ENCODE data around the gene RETNLB.

The RETNLB gene, protein sequence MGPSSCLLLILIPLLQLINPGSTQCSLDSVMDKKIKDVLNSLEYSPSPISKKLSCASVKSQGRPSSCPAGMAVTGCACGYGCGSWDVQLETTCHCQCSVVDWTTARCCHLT

DNA sequence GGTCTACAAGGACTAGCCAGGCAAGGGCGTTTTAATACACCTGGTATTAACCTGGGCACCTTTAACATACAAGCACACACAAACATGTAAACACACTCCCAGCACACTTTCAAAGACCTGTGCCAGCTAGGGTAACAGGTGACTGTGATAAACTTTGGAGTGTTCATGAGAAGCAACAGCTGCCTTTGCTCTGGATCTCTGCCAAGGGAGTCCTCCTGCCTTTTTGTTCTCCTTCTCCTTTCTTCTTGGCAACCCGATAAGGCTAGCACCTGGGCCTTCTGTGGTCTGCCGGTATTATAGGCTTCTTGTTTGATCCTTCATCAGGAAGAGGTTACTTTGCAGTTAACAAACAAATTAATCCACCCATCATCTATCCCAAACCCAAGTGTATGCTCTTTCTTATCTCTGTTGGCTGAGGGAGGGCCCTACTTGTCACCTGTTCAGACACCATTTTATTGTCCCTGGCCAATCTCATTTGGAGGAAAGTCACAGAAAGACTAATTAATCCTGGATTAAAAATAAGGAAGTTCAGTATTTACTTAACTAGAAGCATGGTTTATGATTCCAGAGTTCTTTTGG is at the start of gene RETNLB:
TSS of gene RETNLB (minus strand) at position 7 of the 579 bp plus-strand sequence. CDS start 225 bp downstream, outside the sequence.
- Histone ChIP-seq H3K4me1 (ENCODE audit: control insufficient read depth, low read length) (no peaks in the 10 kb centered on the region), H3K9me3 (ENCODE audit: control insufficient read depth, insufficient read depth, low read length) (no peaks in the 10 kb centered on the region), H3K27ac (ENCODE audit: low read depth, low read length) (no peak within 1 kb of the TSS), H3K4me2 (ENCODE audit: low read length) (no peak within 1 kb of the TSS), H3K79me2 (ENCODE audit: control insufficient read depth, low read length) (no peaks in the 10 kb centered on the region), H3K4me3 (ENCODE audit: low read length) (no peak within 1 kb of the TSS), H3F3A (ENCODE audit: control insufficient read depth, insufficient read depth) (no peaks in the 10 kb centered on the region), H3K27me3 (ENCODE audit: control insufficient read depth, low read length) (no peaks in the 10 kb centered on the region), H4K20me1 (ENCODE audit: control insufficient read depth, insufficient read depth, low read depth, low read length) (no peaks in the 10 kb centered on the region), H3K36me3 (ENCODE audit: control insufficient read depth, low read length) (no peaks in the 10 kb centered on the region), H3K9me2 (replicated peaks; ENCODE audit: control insufficient read depth, low read length) (no peaks in the 10 kb centered on the region)
- TF ChIP-seq EZH2phosphoT487 (IDR thresholded peaks at IDR 0.05; ENCODE audit: borderline replicate concordance, low read length): no peak
- TF ChIP-seq, protein P1, sequence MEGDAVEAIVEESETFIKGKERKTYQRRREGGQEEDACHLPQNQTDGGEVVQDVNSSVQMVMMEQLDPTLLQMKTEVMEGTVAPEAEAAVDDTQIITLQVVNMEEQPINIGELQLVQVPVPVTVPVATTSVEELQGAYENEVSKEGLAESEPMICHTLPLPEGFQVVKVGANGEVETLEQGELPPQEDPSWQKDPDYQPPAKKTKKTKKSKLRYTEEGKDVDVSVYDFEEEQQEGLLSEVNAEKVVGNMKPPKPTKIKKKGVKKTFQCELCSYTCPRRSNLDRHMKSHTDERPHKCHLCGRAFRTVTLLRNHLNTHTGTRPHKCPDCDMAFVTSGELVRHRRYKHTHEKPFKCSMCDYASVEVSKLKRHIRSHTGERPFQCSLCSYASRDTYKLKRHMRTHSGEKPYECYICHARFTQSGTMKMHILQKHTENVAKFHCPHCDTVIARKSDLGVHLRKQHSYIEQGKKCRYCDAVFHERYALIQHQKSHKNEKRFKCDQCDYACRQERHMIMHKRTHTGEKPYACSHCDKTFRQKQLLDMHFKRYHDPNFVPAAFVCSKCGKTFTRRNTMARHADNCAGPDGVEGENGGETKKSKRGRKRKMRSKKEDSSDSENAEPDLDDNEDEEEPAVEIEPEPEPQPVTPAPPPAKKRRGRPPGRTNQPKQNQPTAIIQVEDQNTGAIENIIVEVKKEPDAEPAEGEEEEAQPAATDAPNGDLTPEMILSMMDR (IDR thresholded peaks at IDR 0.05; ENCODE audit: low read depth, low read length, poor library complexity, severe bottlenecking): no peak

DNA sequence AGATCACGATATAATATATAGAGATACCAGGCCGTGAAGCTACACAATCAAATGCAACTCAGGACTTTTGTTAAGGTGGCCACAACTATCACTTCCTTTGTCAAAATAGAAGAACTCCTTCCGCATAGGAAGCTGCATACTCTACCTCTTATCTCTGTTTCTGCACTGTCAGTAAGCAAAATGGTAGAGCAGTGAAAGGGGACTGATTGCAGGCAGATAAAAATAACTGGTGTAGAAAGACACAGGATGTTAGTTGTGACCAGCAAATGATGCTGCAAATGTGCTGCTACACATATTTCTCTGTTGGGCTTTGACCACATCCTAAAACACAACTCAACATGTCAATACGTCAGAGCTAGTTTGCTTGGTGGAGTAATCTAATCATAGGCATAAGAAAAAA is 49.1 kb upstream of the RETNLB start:
- Histone ChIP-seq H3K9me3 (ENCODE audit: control insufficient read depth, insufficient read depth, low read length) (no peaks in the 10 kb centered on the region), H4K20me1 (ENCODE audit: control insufficient read depth, insufficient read depth, low read depth, low read length) (no peaks in the 10 kb centered on the region), H3K4me2 (ENCODE audit: low read length) (no peak overlapping the region), H3F3A (ENCODE audit: control insufficient read depth, insufficient read depth) (no peaks in the 10 kb centered on the region), H3K36me3 (ENCODE audit: control insufficient read depth, low read length) (no peaks in the 10 kb centered on the region), H3K27ac (ENCODE audit: low read depth, low read length) (no peak overlapping the region), H3K79me2 (ENCODE audit: control insufficient read depth, low read length) (no peaks in the 10 kb centered on the region), H3K4me3 (ENCODE audit: low read length) (no peak overlapping the region), H3K4me1 (ENCODE audit: control insufficient read depth, low read length) (no peaks in the 10 kb centered on the region), H3K9me2 (replicated peaks; ENCODE audit: control insufficient read depth, low read length) (no peaks in the 10 kb centered on the region), H3K27me3 (ENCODE audit: control insufficient read depth, low read length) (no peaks in the 10 kb centered on the region)
- TF ChIP-seq, protein P1 (IDR thresholded peaks at IDR 0.05; ENCODE audit: low read depth, low read length, poor library complexity, severe bottlenecking): no peak

DNA sequence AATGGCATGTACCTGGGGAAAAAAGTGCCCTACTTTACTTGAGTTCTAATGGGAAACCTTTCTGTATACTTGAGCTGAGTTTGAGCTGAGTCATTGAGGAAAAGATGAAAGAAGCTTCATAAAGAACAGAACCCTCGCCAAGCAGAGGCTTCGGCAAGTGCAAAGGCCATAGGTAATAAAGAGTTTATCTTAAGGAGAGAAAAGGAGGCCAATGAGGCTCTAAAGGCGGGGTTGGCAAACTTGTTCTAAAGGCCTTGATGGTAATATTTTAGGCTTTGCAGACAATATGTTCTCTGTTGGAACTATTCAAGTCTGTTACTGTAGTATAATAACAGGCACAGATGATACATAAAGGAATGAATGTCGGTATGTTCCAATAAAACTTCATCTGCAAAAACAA is 47.8 kb upstream of the RETNLB start:
- Histone ChIP-seq H3K36me3 (ENCODE audit: control insufficient read depth, low read length) (no peaks in the 10 kb centered on the region), H3K27me3 (ENCODE audit: control insufficient read depth, low read length) (no peaks in the 10 kb centered on the region), H3K79me2 (ENCODE audit: control insufficient read depth, low read length) (no peaks in the 10 kb centered on the region), H3K4me2 (ENCODE audit: low read length) (no peak overlapping the region), H4K20me1 (ENCODE audit: control insufficient read depth, insufficient read depth, low read depth, low read length) (no peaks in the 10 kb centered on the region), H3K9me2 (replicated peaks; ENCODE audit: control insufficient read depth, low read length) (no peaks in the 10 kb centered on the region), H3K4me3 (ENCODE audit: low read length) (no peak overlapping the region), H3K4me1 (ENCODE audit: control insufficient read depth, low read length) (no peaks in the 10 kb centered on the region), H3F3A (ENCODE audit: control insufficient read depth, insufficient read depth) (no peaks in the 10 kb centered on the region), H3K27ac (ENCODE audit: low read depth, low read length) (no peak overlapping the region), H3K9me3 (ENCODE audit: control insufficient read depth, insufficient read depth, low read length) (no peaks in the 10 kb centered on the region)
- TF ChIP-seq, protein P1 (IDR thresholded peaks at IDR 0.05; ENCODE audit: low read depth, low read length, poor library complexity, severe bottlenecking): no peak
- TF ChIP-seq EZH2phosphoT487 (IDR thresholded peaks at IDR 0.05; ENCODE audit: borderline replicate concordance, low read length): no peak
